Neuronal stem cell (in vitro differentiated cells): ENCODE measurements around the gene BCL6.

Experiments used
- DNase-seq: peaks from one replicate; pipeline ENCODE4 v3.0.0-alpha.2; 2013; ENCODE audit warnings: low spot score
- H2AFZ ChIP-seq: one replicate; pipeline ENCODE4 v1.6.1; 2013; ENCODE audit warnings: mild to moderate bottlenecking, low read length, inconsistent platforms
- H2AK5ac ChIP-seq: 2 replicates; pipeline ENCODE4 v1.6.1; 2013; ENCODE audit warnings: low read depth, mild to moderate bottlenecking, inconsistent platforms, low read length, moderate library complexity, mixed read lengths
- H2BK120ac ChIP-seq: 2 replicates; pipeline ENCODE4 v1.6.1; 2013; ENCODE audit warnings: low read depth, mild to moderate bottlenecking, inconsistent platforms, low read length, moderate library complexity, mixed read lengths
- H2BK12ac ChIP-seq: one replicate; pipeline ENCODE4 v1.6.1; 2013; ENCODE audit warnings: low read length, inconsistent platforms
- H2BK15ac ChIP-seq: 2 replicates; pipeline ENCODE4 v1.6.1; 2013; ENCODE audit warnings: mild to moderate bottlenecking, low read length, inconsistent platforms, mixed read lengths
- H2BK5ac ChIP-seq: one replicate; pipeline ENCODE4 v1.6.1; 2013; ENCODE audit warnings: inconsistent platforms, mild to moderate bottlenecking, low read length, moderate library complexity
- H3K14ac ChIP-seq: one replicate; pipeline ENCODE4 v1.6.1; 2013; ENCODE audit warnings: low read length, inconsistent platforms
- H3K18ac ChIP-seq: 2 replicates; pipeline ENCODE4 v1.6.1; 2013; ENCODE audit warnings: low read length, inconsistent platforms
- H3K23ac ChIP-seq: 2 replicates; pipeline ENCODE4 v1.6.1; 2013; ENCODE audit warnings: low read depth, mild to moderate bottlenecking, mixed read lengths, low read length, inconsistent platforms; ENCODE audit not compliant: poor library complexity
- H3K27ac ChIP-seq: replicated peaks from 3 replicates; pipeline ENCODE4 v1.5.1; 2013; ENCODE audit warnings: low read length, inconsistent platforms
- H3K27me3 ChIP-seq, 3 experiments: 2 replicates each; pipeline ENCODE4 v1.6.1; 2013; ENCODE audit warnings: low read length in 3 of 3, mild to moderate bottlenecking in 2 of 3, inconsistent platforms in 1 of 3, low read depth in 1 of 3, mixed read lengths in 1 of 3, moderate library complexity in 1 of 3; ENCODE audit not compliant: control insufficient read depth in 3 of 3, insufficient read depth in 3 of 3
- H3K36me3 ChIP-seq, 2 donors: replicated peaks in 1 of 2; 2 replicates each; pipeline ENCODE4 v1.6.1; 2013; ENCODE audit warnings: low read length in 2 of 2; ENCODE audit not compliant: control insufficient read depth in 2 of 2, insufficient read depth in 2 of 2
- H3K4ac ChIP-seq: 2 replicates; pipeline ENCODE4 v1.6.1; 2013; ENCODE audit warnings: inconsistent platforms, mild to moderate bottlenecking, low read length, moderate library complexity
- H3K4me1 ChIP-seq, 2 donors: 1 replicate in 1 of 2; 2 replicates in 1 of 2; pipeline ENCODE4 v1.6.1; 2013; ENCODE audit warnings: low read length in 2 of 2, low read depth in 1 of 2; ENCODE audit not compliant: control insufficient read depth in 2 of 2, insufficient read depth in 1 of 2
- H3K4me2 ChIP-seq: one replicate; pipeline ENCODE4 v1.6.1; 2013; ENCODE audit warnings: mild to moderate bottlenecking, low read length, inconsistent platforms; ENCODE audit not compliant: insufficient read depth, poor library complexity, severe bottlenecking
- H3K4me3 ChIP-seq, 2 donors: 2 replicates each; pipeline ENCODE4 v1.5.1; 2013; ENCODE audit warnings: low read length in 2 of 2, mild to moderate bottlenecking in 2 of 2, inconsistent platforms in 1 of 2, moderate library complexity in 1 of 2
- H3K79me1 ChIP-seq: one replicate; pipeline ENCODE4 v1.6.1; 2013; ENCODE audit warnings: low read depth, mild to moderate bottlenecking, inconsistent platforms, low read length, moderate library complexity
- H3K9ac ChIP-seq: one replicate; pipeline ENCODE4 v1.6.1; 2013; ENCODE audit warnings: mild to moderate bottlenecking, low read depth, low read length, inconsistent platforms; ENCODE audit not compliant: poor library complexity
- H3K9me3 ChIP-seq, 2 donors: replicated peaks in 1 of 2; 2 replicates each; pipeline versions ENCODE3 to v1.6.1; 2013; ENCODE audit warnings: low read length in 2 of 2, mild to moderate bottlenecking in 2 of 2, inconsistent platforms in 1 of 2, low read depth in 1 of 2, mixed read lengths in 1 of 2, moderate library complexity in 1 of 2; ENCODE audit not compliant: control insufficient read depth in 2 of 2, insufficient read depth in 1 of 2
- H4K8ac ChIP-seq: one replicate; pipeline ENCODE4 v1.6.1; 2013; ENCODE audit warnings: low read depth, mild to moderate bottlenecking, inconsistent platforms, low read length, moderate library complexity
- H4K91ac ChIP-seq: one replicate; pipeline ENCODE4 v1.6.1; 2013; ENCODE audit warnings: low read length, low read depth, mild to moderate bottlenecking, inconsistent platforms; ENCODE audit not compliant: poor library complexity
- WGBS, 2 donors: extraction: QIAGEN DNeasy Blood & Tissue Kit; methylation state at CpG; one replicate each; pipeline ENCODE4 v1.1.7; 2013; ENCODE audit warnings: missing lambda C conversion rate in 2 of 2, mixed read lengths in 1 of 2; ENCODE audit not compliant: insufficient read length in 2 of 2, insufficient replicate concordance in 1 of 2; ENCODE audit errors: extremely low coverage in 2 of 2; 5-methylcytosine and 5-hydroxymethylcytosine counted together

Gene BCL6

DNA sequence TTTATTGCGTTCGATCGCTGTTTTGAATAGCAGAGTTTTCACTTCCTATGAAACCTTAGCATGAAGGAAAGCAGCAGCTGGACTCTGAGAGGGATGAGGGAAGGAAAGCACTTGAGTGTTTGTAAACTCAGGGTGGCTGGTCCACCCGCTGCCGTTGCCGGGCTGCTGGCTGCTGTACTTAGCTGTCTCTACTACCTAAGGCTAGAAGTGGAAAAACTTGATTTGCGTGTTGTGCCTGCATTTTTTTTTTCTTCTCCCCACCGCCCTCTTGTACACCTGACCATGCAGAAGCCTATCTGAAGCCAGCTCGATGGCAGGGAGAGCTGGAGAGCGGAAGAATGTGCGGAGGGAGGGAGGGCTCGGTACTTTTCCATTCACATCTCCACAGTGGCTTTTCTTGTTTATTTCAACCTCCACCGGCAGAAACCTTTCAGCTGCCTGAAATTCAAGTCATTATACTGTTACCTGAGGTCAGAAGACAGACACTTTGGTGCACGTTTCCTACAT is 4.8 kb upstream of the BCL6 start:
- peak; percentile 70 for DNase-seq
- Histone ChIP-seq H3K4me3 (no peak overlapping the region), H3K4me1 (peaks cover 11 to 21% of the 10 kb centered on the region in 2 donors), H3K9ac (no peak overlapping the region), H3K9me3 (no peaks in the 10 kb centered on the region), H3K18ac (peak overlapping the region; percentile 86), H3K4me2 (peak overlapping the region; percentile 52), H3K27ac (peak overlapping the region; percentile 78), H3K23ac (no peak overlapping the region), H2BK5ac (no peak overlapping the region), H4K91ac (no peak overlapping the region), H3K27me3 (no peaks in the 10 kb centered on the region), H3K14ac (no peak overlapping the region), H2BK15ac (no peak overlapping the region), H2AK5ac (no peak overlapping the region), H3K36me3 (no peaks in the 10 kb centered on the region), H2AFZ (peak overlapping the region; percentile 58), H2BK120ac (no peak overlapping the region), H4K8ac (no peak overlapping the region), H3K79me1 (no peaks in the 10 kb centered on the region), H3K4ac (no peak overlapping the region), H2BK12ac (no peak overlapping the region)
- WGBS, 2 donors: 100% methylated on average over 2 of the region's 14 CpGs; no CpG with 5 or more reads in 1 of the 2 donors

DNA sequence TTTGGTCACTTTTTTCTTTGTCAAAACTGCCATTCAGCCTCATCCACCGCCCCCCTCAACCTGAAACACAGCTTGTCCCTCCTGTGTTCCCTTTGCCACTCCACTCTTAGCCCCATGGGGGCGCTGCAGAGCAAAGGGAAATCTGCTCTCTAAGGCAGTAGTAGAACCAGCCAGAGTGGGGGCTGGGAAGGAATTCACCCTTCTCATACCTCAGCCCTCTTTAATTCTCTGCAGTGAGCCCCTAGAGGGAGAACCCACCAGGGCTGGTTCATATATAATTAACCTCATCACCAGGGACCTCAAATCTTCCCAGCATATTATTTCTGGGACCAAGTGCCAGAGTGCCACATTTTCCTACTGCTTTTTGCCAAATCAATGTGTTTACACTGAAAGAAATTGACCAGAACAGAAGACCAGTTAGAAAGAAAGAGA is 2.8 kb upstream of the BCL6 start:
- Histone ChIP-seq H3K27ac (no peak overlapping the region), H2AFZ (peak overlapping the region; percentile 62), H3K23ac (no peak overlapping the region), H3K79me1 (no peaks in the 10 kb centered on the region), H3K14ac (no peak overlapping the region), H2BK12ac (no peak overlapping the region), H3K4me1 (peaks cover 11 to 21% of the 10 kb centered on the region in 2 donors), H2BK5ac (no peak overlapping the region), H3K4ac (no peak overlapping the region), H2BK120ac (no peak overlapping the region), H3K18ac (no peak overlapping the region), H2AK5ac (no peak overlapping the region), H3K36me3 (no peaks in the 10 kb centered on the region), H4K91ac (no peak overlapping the region), H3K27me3 (no peaks in the 10 kb centered on the region), H3K9me3 (no peaks in the 10 kb centered on the region), H3K4me3 (no peak overlapping the region), H2BK15ac (no peak overlapping the region), H3K4me2 (no peak overlapping the region), H4K8ac (no peak overlapping the region), H3K9ac (no peak overlapping the region)
- DNase-seq: peak; percentile 96
- WGBS, 2 donors: no CpG with 5 or more reads among the region's 2 CpGs

DNA sequence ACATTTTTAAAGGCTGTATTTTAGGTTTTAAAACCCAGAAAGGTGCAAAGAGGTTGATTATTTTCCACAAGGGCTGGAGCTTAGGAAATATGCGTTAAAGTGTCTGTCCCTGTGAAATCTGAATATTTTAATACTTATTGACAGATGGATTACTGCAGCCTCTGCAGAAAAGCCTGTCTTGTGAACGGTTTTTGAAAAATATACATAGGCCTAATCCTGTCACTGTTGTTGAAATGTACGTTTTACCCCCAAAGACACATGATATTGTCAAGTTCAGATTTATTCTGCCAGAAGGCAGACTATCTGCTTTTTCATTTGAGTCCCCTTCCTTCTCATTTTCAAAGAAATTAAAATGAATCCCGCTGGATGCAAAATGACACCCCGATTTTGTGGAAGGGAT is 2.2 kb upstream of the BCL6 start:
- H2BK120ac ChIP-seq: no peak overlapping the region
- H3K27ac ChIP-seq: no peak overlapping the region
- H3K14ac ChIP-seq: no peak overlapping the region
- WGBS, 2 donors: no CpG with 5 or more reads among the region's 5 CpGs
- H3K18ac ChIP-seq: no peak overlapping the region
- DNase-seq: no peak
- H3K79me1 ChIP-seq: no peaks in the 10 kb centered on the region
- no peak overlapping the region for H2BK5ac ChIP-seq
- H4K91ac ChIP-seq: no peak overlapping the region
- H3K36me3 ChIP-seq: no peaks in the 10 kb centered on the region
- no peak overlapping the region for H2BK12ac ChIP-seq
- H3K4me1 ChIP-seq: peaks cover 11 to 21% of the 10 kb centered on the region in 2 donors
- H2BK15ac ChIP-seq: no peak overlapping the region
- H2AFZ ChIP-seq: peak overlapping the region; percentile 62
- no peaks in the 10 kb centered on the region for H3K9me3 ChIP-seq
- H4K8ac ChIP-seq: no peak overlapping the region
- H3K9ac ChIP-seq: no peak overlapping the region
- H3K27me3 ChIP-seq: no peaks in the 10 kb centered on the region
- no peak overlapping the region for H3K4ac ChIP-seq
- no peak overlapping the region for H3K23ac ChIP-seq
- H2AK5ac ChIP-seq: no peak overlapping the region
- H3K4me2 ChIP-seq: no peak overlapping the region
- H3K4me3 ChIP-seq: peak overlapping the region in 1 of 2 donors; percentile 85

DNA sequence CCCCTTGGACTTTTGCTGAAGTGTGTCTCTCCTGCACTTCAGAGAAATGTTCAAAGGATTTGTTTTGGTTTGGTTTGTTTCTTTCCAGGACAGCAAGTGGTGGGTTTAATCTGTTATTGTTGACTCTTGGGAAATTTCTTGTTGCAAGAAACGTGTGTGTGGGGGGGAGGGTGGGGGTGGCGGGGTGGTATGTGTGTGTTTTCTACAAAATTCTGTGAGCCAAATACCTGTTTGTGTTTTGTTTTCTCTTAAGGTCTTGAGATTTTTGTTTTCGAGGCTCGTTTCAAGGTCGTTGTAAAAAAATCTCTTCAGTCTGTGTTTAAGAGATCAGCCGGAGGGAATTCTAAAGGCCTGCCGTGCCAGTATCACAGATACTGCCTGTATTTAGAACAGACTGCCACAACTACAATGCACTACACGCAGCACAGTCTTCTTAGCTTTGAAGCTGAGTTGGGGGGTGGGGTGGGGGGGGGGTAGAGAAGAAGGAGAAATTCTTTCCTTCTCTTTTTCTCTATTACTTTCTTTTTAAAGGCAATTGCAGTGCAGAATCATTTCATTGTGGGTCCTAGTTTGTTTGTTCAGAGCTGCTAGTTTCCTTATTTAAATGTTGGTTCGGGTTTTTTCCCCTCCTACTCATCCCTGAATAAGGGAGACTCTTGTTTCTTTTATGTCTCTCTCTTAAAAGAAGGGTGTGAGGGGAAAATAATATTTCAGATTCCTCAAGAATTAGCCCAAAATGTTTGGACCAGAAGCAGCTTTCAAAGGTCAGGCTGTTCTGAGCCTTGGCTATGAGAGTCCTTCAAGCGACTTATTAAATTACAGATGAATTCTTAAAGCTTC is 1.4 kb upstream of the BCL6 start:
- Histone ChIP-seq H3K9ac (no peak overlapping the region), H2AFZ (peak overlapping the region; percentile 62), H2BK120ac (no peak overlapping the region), H3K4ac (no peak overlapping the region), H2BK15ac (no peak overlapping the region), H2BK5ac (no peak overlapping the region), H4K91ac (no peak overlapping the region), H3K14ac (no peak overlapping the region), H3K9me3 (no peaks in the 10 kb centered on the region), H3K4me3 (peak overlapping the region in 1 of 2 donors; percentile 85), H2AK5ac (no peak overlapping the region), H3K4me2 (no peak overlapping the region), H3K23ac (no peak overlapping the region), H3K27me3 (no peaks in the 10 kb centered on the region), H2BK12ac (no peak overlapping the region), H3K18ac (no peak overlapping the region), H3K79me1 (no peaks in the 10 kb centered on the region), H3K27ac (peak overlapping the region; percentile 20), H3K36me3 (no peaks in the 10 kb centered on the region), H3K4me1 (peaks cover 11 to 22% of the 10 kb centered on the region in 2 donors), H4K8ac (no peak overlapping the region)
- DNase-seq: no peak
- no CpG with 5 or more reads among the region's 10 CpGs for WGBS, 2 donors
